Endothelial cell of umbilical vein (primary cell): ENCODE data around the gene PDE4B.

Source experiments
- CTCF ChIP-seq, 2 donors: IDR thresholded peaks; 1 replicate in 1 of 2; 2 replicates in 1 of 2; pipeline ENCODE4 v1.5.1; 2011; ENCODE audit warnings: low read length in 2 of 2, mild to moderate bottlenecking in 2 of 2, moderate library complexity in 2 of 2, control low read depth in 1 of 2, inconsistent platforms in 1 of 2, low read depth in 1 of 2; ENCODE audit not compliant: insufficient read depth in 1 of 2; ENCODE audit errors: extremely low read depth in 1 of 2
- EZH2 ChIP-seq: IDR thresholded peaks from 2 replicates; pipeline ENCODE4 v1.6.1; 2012; ENCODE audit warnings: borderline replicate concordance, low read depth, mild to moderate bottlenecking, moderate library complexity, low read length, inconsistent platforms; ENCODE audit not compliant: severe bottlenecking
- MYC ChIP-seq: IDR thresholded peaks from one replicate; pipeline ENCODE4 v1.6.1; 2011; ENCODE audit warnings: mild to moderate bottlenecking, low read depth, low read length
- POLR2A ChIP-seq: IDR thresholded peaks from 2 replicates; pipeline ENCODE4 v1.6.1; 2012; ENCODE audit warnings: low read depth, mild to moderate bottlenecking, control low read depth, low read length

- TF ChIP-seq MYC (no peak), CTCF (IDR thresholded peaks at IDR 0.05; ENCODE audit: extremely low read depth in 1 of 2, insufficient read depth in 1 of 2, low read depth in 1 of 2, low read length in 2 of 2) (no peak), POLR2A (no peak), EZH2 (no peak)
Measured at GRCh38 chr1:66095190-66095589, 302.5 kb downstream of the PDE4B start.
